Measurements from ENCODE around the gene RBX1. TPM values are rescaled to one million over a fixed set of nuclear protein-coding genes. Genes with fewer than 3 reads are reported as not detected.
"Not testable (repeated sequence)": the region's sequence is repeated elsewhere in the genome, so short reads cannot be mapped to it uniquely, and the experiment has no call there.

RBX1 gene
- total RNA-seq, 1 donor from 2014 or later = 62.8 TPM

DNA sequence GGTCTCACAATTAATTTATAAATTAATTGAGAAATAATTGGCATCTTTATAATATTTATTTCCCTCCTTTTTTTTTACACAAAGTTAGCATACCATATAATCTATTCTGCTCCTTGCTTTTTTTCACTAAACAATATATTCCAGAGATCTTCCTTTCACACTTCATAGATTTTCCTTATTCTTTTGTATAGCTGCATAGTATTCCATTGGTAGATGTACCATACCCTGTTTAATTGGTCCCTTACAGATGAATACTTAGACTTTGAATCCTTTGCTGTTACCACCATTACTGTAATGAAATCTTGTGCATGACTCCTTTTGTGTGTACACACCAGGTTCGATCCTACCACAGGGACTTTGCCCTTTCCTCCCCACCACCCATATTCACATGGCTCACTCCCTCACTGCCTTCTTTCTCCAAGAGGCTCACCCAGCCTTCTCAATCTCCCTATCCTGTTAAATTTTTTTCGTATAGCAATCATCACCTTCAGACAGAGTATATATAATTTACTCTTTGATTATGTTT is 48.9 kb downstream of the RBX1 start:
- Mint-ChIP-seq H3K27ac (peak overlapping the region; percentile 98), H3K4me3 (no peak overlapping the region), H3K9me3 (peaks cover 4% of the 10 kb centered on the region), H3K27me3 (no peaks in the 10 kb centered on the region), H3K36me3 (no peaks in the 10 kb centered on the region), H3K4me1 (ENCODE audit: unreplicated experiment) (peaks cover 10% of the 10 kb centered on the region)
- TF ChIP-seq, protein P1, sequence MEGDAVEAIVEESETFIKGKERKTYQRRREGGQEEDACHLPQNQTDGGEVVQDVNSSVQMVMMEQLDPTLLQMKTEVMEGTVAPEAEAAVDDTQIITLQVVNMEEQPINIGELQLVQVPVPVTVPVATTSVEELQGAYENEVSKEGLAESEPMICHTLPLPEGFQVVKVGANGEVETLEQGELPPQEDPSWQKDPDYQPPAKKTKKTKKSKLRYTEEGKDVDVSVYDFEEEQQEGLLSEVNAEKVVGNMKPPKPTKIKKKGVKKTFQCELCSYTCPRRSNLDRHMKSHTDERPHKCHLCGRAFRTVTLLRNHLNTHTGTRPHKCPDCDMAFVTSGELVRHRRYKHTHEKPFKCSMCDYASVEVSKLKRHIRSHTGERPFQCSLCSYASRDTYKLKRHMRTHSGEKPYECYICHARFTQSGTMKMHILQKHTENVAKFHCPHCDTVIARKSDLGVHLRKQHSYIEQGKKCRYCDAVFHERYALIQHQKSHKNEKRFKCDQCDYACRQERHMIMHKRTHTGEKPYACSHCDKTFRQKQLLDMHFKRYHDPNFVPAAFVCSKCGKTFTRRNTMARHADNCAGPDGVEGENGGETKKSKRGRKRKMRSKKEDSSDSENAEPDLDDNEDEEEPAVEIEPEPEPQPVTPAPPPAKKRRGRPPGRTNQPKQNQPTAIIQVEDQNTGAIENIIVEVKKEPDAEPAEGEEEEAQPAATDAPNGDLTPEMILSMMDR (conservative IDR thresholded peaks at IDR 0.05) = no peak
- DNase-seq (ENCODE audit: extremely low spot score, unreplicated experiment) = no peak

DNA sequence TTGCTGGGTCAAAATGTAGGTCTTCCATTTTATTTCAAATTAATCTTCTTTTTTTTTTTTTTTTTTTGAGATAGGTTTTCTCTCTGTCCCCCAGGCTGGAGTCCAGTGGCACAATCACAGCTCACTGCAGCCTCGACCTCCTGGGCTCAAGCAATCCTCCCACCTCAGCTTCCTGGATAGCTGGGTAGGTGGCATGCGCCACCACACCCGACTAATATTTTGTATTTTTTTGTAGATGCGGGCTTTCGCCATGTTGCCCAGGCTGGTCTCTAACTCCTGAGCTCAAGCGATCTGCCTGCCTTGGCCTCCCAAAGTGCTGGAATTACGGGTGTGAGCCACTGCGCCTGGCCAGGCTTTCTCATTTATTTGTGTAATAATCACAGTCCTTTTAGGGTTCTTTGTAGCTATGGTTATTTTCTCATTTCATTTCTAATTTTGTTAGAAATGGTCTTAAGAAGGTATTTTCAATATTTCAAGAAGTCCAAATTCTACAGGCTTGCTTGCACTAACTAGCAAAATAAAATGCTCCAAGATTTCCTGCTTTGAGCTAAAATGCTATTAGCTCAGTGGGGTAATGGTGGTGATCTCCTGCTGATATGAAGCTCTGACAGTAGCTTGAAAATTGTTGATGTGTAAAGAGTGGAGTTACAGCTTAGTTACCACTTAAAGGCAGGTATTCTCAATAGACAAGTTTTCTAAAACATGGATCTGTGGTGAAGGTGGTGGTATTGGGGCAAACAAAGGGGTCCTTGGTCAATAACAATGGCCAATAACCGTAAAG is 50.0 kb downstream of the RBX1 start:
- Mint-ChIP-seq H3K36me3 (no peaks in the 10 kb centered on the region), H3K4me3 (peak overlapping the region; percentile 71), H3K9me3 (peaks cover 4% of the 10 kb centered on the region), H3K27ac (peak overlapping the region; percentile 98), H3K4me1 (ENCODE audit: unreplicated experiment) (peaks cover 10% of the 10 kb centered on the region), H3K27me3 (no peaks in the 10 kb centered on the region)
- TF ChIP-seq, protein P1 (conservative IDR thresholded peaks at IDR 0.05) = no peak
- no peak for DNase-seq (ENCODE audit: extremely low spot score, unreplicated experiment)

DNA sequence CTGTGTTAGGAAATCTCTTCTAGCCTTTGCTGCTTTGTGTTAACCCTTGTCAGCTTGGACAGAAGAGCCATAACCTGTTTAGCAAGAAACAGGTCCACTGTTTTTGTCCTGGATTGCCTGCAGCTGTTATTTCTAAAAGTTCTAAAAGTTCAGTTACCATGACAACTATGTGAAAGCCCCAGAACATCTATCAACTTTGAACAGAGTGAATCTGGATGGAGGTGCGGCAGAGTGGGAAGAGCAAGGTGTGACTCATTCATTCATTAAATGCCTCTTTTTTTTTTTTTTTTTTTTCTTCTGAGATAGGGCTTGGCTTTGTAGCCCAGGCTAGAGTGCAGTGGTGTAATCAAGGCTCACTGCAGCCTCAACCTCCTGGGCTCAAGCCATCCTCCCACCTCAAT is 50.5 kb downstream of the RBX1 start:
- TF ChIP-seq, protein P1 (conservative IDR thresholded peaks at IDR 0.05) = no peak
- Mint-ChIP-seq H3K4me1 (ENCODE audit: unreplicated experiment) (peaks cover 10% of the 10 kb centered on the region), H3K36me3 (no peaks in the 10 kb centered on the region), H3K27me3 (no peaks in the 10 kb centered on the region), H3K4me3 (peak overlapping the region; percentile 71), H3K9me3 (peaks cover 4% of the 10 kb centered on the region), H3K27ac (peak overlapping the region; percentile 98)
- no peak for DNase-seq (ENCODE audit: extremely low spot score, unreplicated experiment)

DNA sequence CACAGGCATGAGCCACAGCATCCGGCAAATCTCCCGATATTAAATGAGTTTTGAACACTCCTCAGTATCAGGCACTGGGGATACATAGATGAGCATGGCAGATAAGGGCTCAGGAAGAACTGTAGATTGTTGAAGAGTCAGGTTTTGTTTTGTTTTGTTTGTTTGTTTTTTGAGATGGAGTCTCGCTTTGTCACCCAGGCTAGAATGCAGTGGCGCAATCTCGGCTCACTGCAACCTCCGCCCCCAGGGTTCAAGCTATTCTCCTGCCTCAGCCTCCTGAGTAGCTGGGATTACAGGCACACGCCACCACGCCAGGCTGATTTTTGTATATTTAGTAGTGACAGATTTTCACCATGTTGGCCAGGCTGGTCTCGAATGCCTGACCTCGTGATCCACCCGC is 51.2 kb downstream of the RBX1 start:
- peaks cover 10% of the 10 kb centered on the region for H3K4me1 Mint-ChIP-seq (ENCODE audit: unreplicated experiment)
- not testable (repeated sequence) for H3K27me3 Mint-ChIP-seq; H3K9me3 Mint-ChIP-seq; DNase-seq (ENCODE audit: extremely low spot score, unreplicated experiment); H3K36me3 Mint-ChIP-seq
- peak overlapping the region; percentile 58 for H3K4me3 Mint-ChIP-seq
- H3K27ac Mint-ChIP-seq = peak overlapping the region; percentile 98

DNA sequence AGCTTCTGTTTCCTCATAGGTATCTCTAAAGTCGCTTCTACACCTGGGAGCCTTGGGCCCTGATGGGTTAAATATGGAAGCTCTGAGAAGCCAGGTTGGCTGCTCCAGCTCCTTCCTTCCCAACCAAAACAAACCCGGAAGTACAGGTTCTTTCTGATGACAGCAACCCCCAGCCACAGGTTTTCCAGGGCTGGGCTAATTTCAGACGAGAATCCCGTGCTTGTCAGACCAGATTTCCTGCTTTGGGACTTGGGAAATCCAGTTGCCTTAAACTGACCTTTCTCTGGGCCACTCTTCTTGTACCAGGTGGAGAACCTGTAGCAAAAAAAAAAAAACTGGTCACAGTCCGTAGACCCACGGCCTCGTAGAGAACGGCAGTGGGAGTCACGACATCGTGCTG is 51.9 kb downstream of the RBX1 start:
- no peaks in the 10 kb centered on the region for H3K36me3 Mint-ChIP-seq
- H3K9me3 Mint-ChIP-seq = peaks cover 4% of the 10 kb centered on the region
- TF ChIP-seq, protein P1 (conservative IDR thresholded peaks at IDR 0.05) = no peak
- no peaks in the 10 kb centered on the region for H3K27me3 Mint-ChIP-seq
- H3K4me1 Mint-ChIP-seq (ENCODE audit: unreplicated experiment) = peaks cover 10% of the 10 kb centered on the region
- H3K4me3 Mint-ChIP-seq = peak overlapping the region; percentile 44
- no peak for DNase-seq (ENCODE audit: extremely low spot score, unreplicated experiment)
- H3K27ac Mint-ChIP-seq = peak overlapping the region; percentile 98

DNA sequence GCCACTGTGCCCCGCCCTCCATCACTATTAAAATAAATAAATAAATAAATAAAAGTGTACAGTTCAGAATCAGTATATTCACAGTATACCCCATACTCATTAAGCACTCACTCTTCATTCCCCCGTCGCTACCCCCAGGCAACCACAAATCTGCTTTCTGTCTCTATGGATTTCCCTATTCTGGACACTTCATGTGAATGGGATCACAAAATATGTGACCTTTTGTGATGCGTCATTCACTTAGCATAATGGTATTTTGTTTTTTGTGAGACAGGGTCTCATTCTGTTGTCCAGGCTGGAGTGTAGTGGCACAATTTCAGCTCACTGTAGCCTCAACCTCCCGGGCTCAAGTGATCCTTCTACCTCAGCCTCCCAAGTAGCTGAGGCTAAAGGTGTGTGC is 52.8 kb downstream of the RBX1 start:
- peaks cover 4% of the 10 kb centered on the region for H3K9me3 Mint-ChIP-seq
- no peaks in the 10 kb centered on the region for H3K36me3 Mint-ChIP-seq
- H3K27me3 Mint-ChIP-seq = no peaks in the 10 kb centered on the region
- TF ChIP-seq, protein P1 (conservative IDR thresholded peaks at IDR 0.05) = no peak
- DNase-seq (ENCODE audit: extremely low spot score, unreplicated experiment) = no peak
- peak overlapping the region; percentile 87 for H3K27ac Mint-ChIP-seq
- H3K4me3 Mint-ChIP-seq = no peak overlapping the region
- peaks cover 10% of the 10 kb centered on the region for H3K4me1 Mint-ChIP-seq (ENCODE audit: unreplicated experiment)
